Sigmoid colon (tissue), 7 donors: ENCODE data around the gene B4GALNT1. TPM values are rescaled to one million over a fixed set of nuclear protein-coding genes. Genes with fewer than 3 reads are reported as not detected.

ENCODE experiments used
- DNase-seq: peaks from one replicate; pipeline ENCODE4 v3.0.0-alpha.2; 2019
- H3K27ac ChIP-seq, 4 donors: fragments of 200-600 bp; sonication (generic); one replicate each; pipeline ENCODE4 v1.5.1; 2016 to 2019; ENCODE audit warnings: mild to moderate bottlenecking in 1 of 4
- H3K27me3 ChIP-seq, 3 donors: fragments of 200-600 bp; sonication (generic); one replicate each; pipeline ENCODE4 v1.5.1; 2019; ENCODE audit warnings: mild to moderate bottlenecking in 1 of 3
- H3K36me3 ChIP-seq, 4 donors: fragments of 200-600 bp; sonication (generic); one replicate each; pipeline ENCODE4 v1.5.1; 2016 to 2019
- H3K4me1 ChIP-seq, 4 donors: fragments of 200-600 bp; sonication (generic); one replicate each; pipeline ENCODE4 v1.5.1; 2017 to 2019
- H3K4me3 ChIP-seq, 4 donors: fragments of 200-600 bp; sonication (generic); one replicate each; pipeline ENCODE4 v1.5.1; 2017 to 2019; ENCODE audit warnings: mild to moderate bottlenecking in 2 of 4, moderate library complexity in 1 of 4
- H3K9me3 ChIP-seq, 4 donors: fragments of 200-600 bp in 3 of 4; sonication (generic) in 3 of 4; one replicate each; pipeline versions ENCODE4 v1.5.1 to v1.6.1; 2013 to 2019
- CTCF ChIP-seq, 4 experiments: fragments of 450-650 bp in 3 of 4; fragments of 200-600 bp in 1 of 4; IDR thresholded peaks; one replicate each; pipeline ENCODE4 v1.5.1; 2016 to 2019; ENCODE audit warnings: antibody characterized with exemption in 4 of 4, mild to moderate bottlenecking in 3 of 4, moderate library complexity in 2 of 4
- EP300 ChIP-seq, 4 donors: sonication (generic); formaldehyde crosslinking; IDR thresholded peaks; one replicate each; pipeline ENCODE4 v1.6.1; 2017; ENCODE audit warnings: antibody characterized with exemption in 4 of 4
- POLR2A ChIP-seq, 2 donors: fragments of 450-650 bp; IDR thresholded peaks; one replicate each; pipeline ENCODE4 v1.6.1; 2016; ENCODE audit warnings: antibody characterized with exemption in 2 of 2, mild to moderate bottlenecking in 2 of 2, moderate library complexity in 2 of 2
- POLR2AphosphoS5 ChIP-seq, 4 donors: sonication (generic); formaldehyde crosslinking; IDR thresholded peaks; one replicate each; pipeline ENCODE4 v1.6.1; 2017; ENCODE audit warnings: antibody characterized with exemption in 4 of 4
- WGBS, 2 donors: extraction: QIAGEN DNeasy Blood & Tissue Kit; methylation state at CpG; one replicate each; pipeline ENCODE4 v1.1.7; 2013; 5-methylcytosine and 5-hydroxymethylcytosine counted together
- intact Hi-C: fragments of 100-400 bp; cut with DNase I; formaldehyde crosslinking; loops from one replicate; pipeline ENCODE4 v1.15.1; 2023
- polyA plus RNA-seq, 3 donors: library from polyadenylated mRNA; stranded (reverse); fragments of 200-250 nt; gene quantifications; one replicate each; pipeline ENCODE4 v1.2.3, GENCODE V29; 2013
- total RNA-seq, 4 donors: library from RNA; depleted of rRNA; stranded (reverse); fragments of >200 nt; gene quantifications; one replicate each; pipeline ENCODE4 v1.1.0, GENCODE V29; 2016
- donor health status: healthy with polysubstance abuse.
- donor health status: Bipolar disorder and iron deficiency.
- donor health status: healthy.

Gene B4GALNT1
- total and polyA plus RNA-seq, 7 donors: 0.99 to 4.4 (median 3.2) TPM; not detected in 2

GRCh38 chr12:57604454-57604991 is 28.5 kb downstream of the B4GALNT1 start, which contains the start of gene DTX3:
TSS of gene DTX3 (plus strand) at chr12:57604824. CDS start at chr12:57606518, 1,694 bp downstream.
- Histone ChIP-seq H3K4me3 (peak within 1 kb of the TSS; percentile 69 to 90 (median 76)), H3K4me1 (peaks cover 0 to 31% (median 30%) of the 10 kb centered on the region in 4 donors), H3K27me3 (no peaks in the 10 kb centered on the region), H3K36me3 (peaks cover 7 to 51% (median 22%) of the 10 kb centered on the region in 4 donors), H3K9me3 (no peaks in the 10 kb centered on the region), H3K27ac (peak within 1 kb of the TSS; percentile 97 to 99 (median 98))
- 4% methylated on average over 36 of the region's 36 CpGs for WGBS, 2 donors
- TF ChIP-seq EP300 (IDR thresholded peaks at IDR 0.05): no peak
- no peak for TF ChIP-seq CTCF (IDR thresholded peaks at IDR 0.05)
- TF ChIP-seq POLR2A (IDR thresholded peaks at IDR 0.05): peak in 1 of 2 donors; percentile 22
- TF ChIP-seq POLR2AphosphoS5 (IDR thresholded peaks at IDR 0.05): peak in 2 of 4 donors; percentile 37 to 53
- peak; percentile 78 for DNase-seq
- intact Hi-C loops: no loop called here

GRCh38 chr12:57603815-57604453 is 29.1 kb downstream of the B4GALNT1 start:
- peak overlapping the region; percentile 69 to 90 (median 76) for H3K4me3 ChIP-seq
- WGBS, 2 donors: 37 to 43% methylated on average over 6 of the region's 6 CpGs
- intact Hi-C loops: no loop called here
- peaks cover 7 to 57% (median 27%) of the 10 kb centered on the region in 4 donors for H3K36me3 ChIP-seq
- peak; percentile 25 to 57 (median 54) for TF ChIP-seq POLR2AphosphoS5 (IDR thresholded peaks at IDR 0.05)
- TF ChIP-seq POLR2A (IDR thresholded peaks at IDR 0.05): no peak
- H3K27me3 ChIP-seq: no peaks in the 10 kb centered on the region
- H3K4me1 ChIP-seq: peaks cover 0 to 25% (median 24%) of the 10 kb centered on the region in 4 donors
- peak overlapping the region; percentile 97 to 99 (median 98) for H3K27ac ChIP-seq
- no peaks in the 10 kb centered on the region for H3K9me3 ChIP-seq
- DNase-seq: peak; percentile 90

- Histone ChIP-seq H3K27ac (peak overlapping the region; percentile 97 to 99 (median 98)), H3K4me3 (peak overlapping the region in 1 of 4 donors; percentile 90), H3K9me3 (no peaks in the 10 kb centered on the region), H3K36me3 (peaks cover 7 to 58% (median 26%) of the 10 kb centered on the region in 4 donors), H3K4me1 (peaks cover 0 to 23% (median 21%) of the 10 kb centered on the region in 4 donors), H3K27me3 (no peaks in the 10 kb centered on the region)
- intact Hi-C loops: no loop called here
- no peak for TF ChIP-seq POLR2AphosphoS5 (IDR thresholded peaks at IDR 0.05)
- no peak for TF ChIP-seq CTCF (IDR thresholded peaks at IDR 0.05)
- no peak for TF ChIP-seq EP300 (IDR thresholded peaks at IDR 0.05)
- TF ChIP-seq POLR2A (IDR thresholded peaks at IDR 0.05): no peak
- DNase-seq: no peak
- WGBS, 2 donors: 61 to 94% methylated on average over 2 of the region's 2 CpGs
Observed at GRCh38 chr12:57603324-57603723, 29.7 kb downstream of the B4GALNT1 start.

- peak overlapping the region; percentile 31 to 99 (median 98) for H3K27ac ChIP-seq
- TF ChIP-seq POLR2A (IDR thresholded peaks at IDR 0.05) (no peak), EP300 (IDR thresholded peaks at IDR 0.05) (no peak), CTCF (IDR thresholded peaks at IDR 0.05) (no peak), POLR2AphosphoS5 (IDR thresholded peaks at IDR 0.05) (no peak)
- no peak for DNase-seq
- H3K36me3 ChIP-seq: peaks cover 7 to 56% (median 27%) of the 10 kb centered on the region in 4 donors
- no peaks in the 10 kb centered on the region for H3K27me3 ChIP-seq
- H3K9me3 ChIP-seq: no peaks in the 10 kb centered on the region
- intact Hi-C loops: no loop called here
- H3K4me1 ChIP-seq: peaks cover 0 to 23% (median 21%) of the 10 kb centered on the region in 4 donors
- no peak overlapping the region for H3K4me3 ChIP-seq
Observed at GRCh38 chr12:57602544-57602943, 30.5 kb downstream of the B4GALNT1 start.

- Histone ChIP-seq H3K36me3 (peaks cover 7 to 65% (median 19%) of the 10 kb centered on the region in 4 donors), H3K9me3 (no peaks in the 10 kb centered on the region), H3K27ac (no peak overlapping the region), H3K4me1 (peaks cover 0 to 12% (median 9%) of the 10 kb centered on the region in 4 donors), H3K4me3 (no peak overlapping the region), H3K27me3 (no peaks in the 10 kb centered on the region)
- TF ChIP-seq EP300 (IDR thresholded peaks at IDR 0.05) (no peak), CTCF (IDR thresholded peaks at IDR 0.05) (no peak), POLR2AphosphoS5 (IDR thresholded peaks at IDR 0.05) (no peak), POLR2A (IDR thresholded peaks at IDR 0.05) (no peak)
- WGBS, 2 donors: 70 to 84% methylated on average over 2 of the region's 2 CpGs
- intact Hi-C loops: no loop called here
- DNase-seq: no peak
Observed at GRCh38 chr12:57600395-57600794, 32.6 kb downstream of the B4GALNT1 start.
